IPS-NIHi7 (cell line): ENCODE data around the gene ZSCAN12.

Experiments
- DNase-seq: peaks from one replicate; pipeline ENCODE4 v3.0.0; 2012; ENCODE audit warnings: mixed read lengths; ENCODE audit errors: extremely low spot score

The ZSCAN12 gene

GRCh38 chr6:28353981-28354676 is 45.4 kb downstream of the ZSCAN12 start:
- DNase-seq: no peak

- no peak for DNase-seq
These were observed 46.2 kb downstream of the ZSCAN12 start for GRCh38 chr6:28353356-28353755.

- DNase-seq: no peak
These were observed 48.0 kb downstream of the ZSCAN12 start for GRCh38 chr6:28351493-28351925.

DNA sequence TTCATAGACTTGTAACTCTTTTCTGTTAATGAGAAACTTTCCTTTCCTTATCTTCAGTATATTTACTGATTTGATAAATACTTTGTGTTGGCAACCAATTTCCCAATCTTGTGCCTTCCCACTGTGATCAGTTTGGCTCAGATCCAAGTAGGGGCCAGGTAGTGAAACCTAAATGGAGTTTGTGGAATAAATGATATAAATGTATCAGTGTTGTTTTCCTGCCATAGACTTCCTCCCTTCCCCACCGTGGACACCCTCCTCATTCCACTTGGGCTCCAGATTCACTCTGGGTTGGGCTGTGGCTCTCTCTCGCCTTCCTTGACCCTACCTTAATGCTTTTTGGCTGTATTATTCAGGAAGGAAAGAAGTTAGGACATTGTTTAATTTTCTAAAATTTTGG is 48.5 kb downstream of the ZSCAN12 start:
- no peak for DNase-seq

GRCh38 chr6:28349892-28350737 is 49.4 kb downstream of the ZSCAN12 start, which contains the start of gene ZKSCAN3:
TSS of gene ZKSCAN3 (plus strand) at chr6:28349947. CDS start at chr6:28359587, 9,640 bp downstream.
- DNase-seq: peak; percentile 81

DNA sequence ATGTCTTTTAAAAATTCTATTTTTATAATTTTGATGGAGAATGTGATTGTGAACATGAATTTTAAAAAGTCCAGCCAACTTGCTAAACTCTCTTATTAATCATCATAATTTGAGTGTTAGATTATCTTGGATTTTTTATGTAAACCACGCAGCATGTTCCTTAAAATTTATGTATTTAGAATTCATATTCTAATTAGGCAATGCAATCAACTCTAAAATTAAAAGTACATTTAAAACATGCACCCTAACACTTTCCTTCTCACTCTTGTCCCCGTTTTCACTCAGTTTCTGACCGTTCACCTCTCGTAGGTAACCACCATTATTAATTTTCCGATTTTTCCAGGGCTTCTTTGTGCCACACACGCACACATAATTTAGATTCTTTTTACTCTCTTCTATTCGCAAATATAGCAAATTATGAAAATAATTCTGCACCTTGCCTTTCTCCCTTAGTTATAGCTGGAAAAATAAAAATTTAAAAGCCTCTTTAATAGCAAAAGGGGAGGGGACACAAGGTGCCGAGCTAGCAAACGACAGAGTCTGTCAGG is 50.1 kb downstream of the ZSCAN12 start:
- DNase-seq: no peak

DNA sequence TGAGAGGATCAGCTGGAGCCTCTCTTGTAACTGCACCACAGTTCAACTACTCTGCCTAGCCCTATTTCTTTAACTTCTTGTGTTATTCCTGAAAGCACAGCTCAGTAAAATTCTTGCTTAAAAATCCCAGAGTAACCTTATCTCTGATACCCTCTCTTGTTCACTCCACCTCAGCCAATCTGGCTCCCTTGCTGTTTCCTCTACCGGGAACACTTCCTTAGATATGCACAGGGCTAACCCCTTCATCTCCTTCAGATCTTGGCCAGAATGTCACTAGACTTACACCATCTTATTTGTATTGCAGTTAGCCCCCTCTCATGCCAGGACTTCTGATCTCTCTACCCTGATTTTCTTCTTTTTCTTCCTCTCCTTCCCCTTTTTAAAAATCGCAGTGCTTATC is 52.4 kb downstream of the ZSCAN12 start:
- no peak for DNase-seq

DNA sequence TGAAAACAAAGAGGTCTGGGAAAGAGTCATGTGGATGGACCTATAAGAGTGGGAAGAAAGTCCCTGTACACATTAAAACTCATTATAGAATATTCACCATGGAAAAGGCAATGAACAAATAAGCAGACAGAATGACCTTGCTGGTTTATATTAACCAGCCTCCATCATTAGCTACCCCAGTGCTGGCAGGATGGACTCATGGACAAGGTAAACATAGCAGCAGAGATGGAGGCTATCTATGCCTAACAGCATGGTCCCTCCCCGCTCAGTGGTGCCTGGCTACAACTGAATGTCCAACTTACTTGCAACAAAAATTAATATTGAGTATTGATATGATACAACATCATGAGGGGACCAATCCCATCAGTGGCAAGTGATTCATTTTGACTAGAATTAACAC is 54.3 kb downstream of the ZSCAN12 start:
- no peak for DNase-seq

DNA sequence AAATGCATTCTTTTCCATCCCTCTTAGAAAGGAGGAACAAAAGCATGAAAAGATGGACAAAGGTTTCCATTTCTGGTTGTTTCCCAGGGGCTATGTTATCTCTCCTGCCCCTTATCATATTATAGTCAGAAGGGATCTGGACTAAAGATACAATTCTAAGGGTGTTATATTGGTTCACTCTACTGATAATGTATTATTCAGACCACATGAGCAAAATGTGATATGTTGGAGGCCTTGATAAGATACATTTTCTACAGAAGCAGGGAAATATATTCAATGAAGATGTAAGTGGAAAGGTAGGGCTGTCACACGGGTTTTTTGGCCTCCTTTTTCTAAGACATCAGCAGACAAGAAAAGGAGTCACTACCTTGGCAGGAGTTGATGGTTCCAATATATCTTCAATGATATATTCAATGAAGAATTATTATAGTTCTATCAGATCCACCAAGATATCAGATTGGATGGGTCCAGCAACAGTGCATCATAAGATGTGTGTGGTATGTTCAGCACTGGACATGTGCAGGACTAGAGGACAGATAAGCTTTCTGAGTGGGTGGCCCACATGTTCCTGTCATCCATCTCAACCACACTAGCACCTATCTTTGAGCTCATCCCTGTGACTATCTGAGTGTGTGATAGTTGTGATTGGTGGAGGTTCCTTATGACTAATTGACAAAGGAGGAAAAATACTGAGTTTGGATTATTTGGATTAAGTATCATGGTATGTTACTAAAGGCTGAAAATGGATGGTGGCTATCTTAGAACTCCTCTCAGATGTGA is 55.5 kb downstream of the ZSCAN12 start:
- DNase-seq: no peak

DNA sequence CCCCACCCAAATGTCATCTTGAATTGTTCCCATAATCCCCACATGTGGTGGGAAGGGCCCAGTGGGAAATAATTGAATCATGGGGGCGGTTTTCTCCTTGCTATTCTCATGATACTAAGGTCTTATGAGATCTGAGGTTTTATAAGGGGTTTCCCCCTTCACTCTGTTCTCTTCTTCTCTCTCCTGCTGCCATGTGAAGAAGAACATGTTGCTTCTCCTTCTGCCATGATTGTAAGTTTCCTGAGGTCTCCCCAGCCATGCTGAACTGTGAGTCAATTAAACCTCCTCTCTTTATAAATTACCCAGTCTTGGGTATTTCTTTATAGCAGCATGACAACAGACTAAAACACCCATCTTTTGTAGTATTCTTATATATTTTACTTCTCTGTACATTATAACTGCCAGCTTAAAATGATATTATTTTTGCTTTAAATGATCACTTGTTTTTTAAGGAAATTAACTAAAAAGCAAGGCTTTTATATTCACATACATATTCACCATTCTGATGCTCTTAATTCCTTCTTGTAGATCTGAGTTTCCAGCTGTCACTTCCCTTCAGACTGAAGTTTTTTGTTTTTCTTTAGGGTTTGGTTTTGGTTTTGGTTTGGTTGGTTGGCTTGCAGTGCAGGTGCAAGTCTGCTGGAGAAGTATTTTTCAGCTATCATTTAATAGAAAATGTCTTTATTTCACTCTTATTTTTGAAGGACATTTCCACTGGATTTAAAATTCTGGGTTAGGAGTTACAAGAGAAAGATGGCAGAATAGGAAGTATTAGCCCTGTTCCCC is 59.0 kb downstream of the ZSCAN12 start:
- DNase-seq: no peak

DNA sequence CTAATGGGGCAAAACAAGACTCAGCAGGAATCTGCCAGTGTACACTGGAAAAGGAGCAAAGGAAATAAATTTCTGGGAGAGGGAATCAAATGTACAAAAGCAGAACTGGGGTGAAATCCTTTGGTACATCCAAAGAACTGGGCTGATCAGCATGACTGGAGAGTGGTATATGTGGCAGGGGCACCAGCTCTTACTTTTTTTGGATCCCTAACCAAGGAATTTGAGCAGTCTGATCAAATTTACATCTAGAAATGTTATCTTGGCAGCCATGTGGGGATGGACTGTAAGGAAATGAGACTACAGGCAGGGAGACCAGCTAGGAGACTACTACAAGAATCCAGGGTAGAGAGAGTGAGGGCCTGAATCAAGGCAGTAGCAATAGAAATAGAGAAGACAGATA is 62.4 kb downstream of the ZSCAN12 start:
- no peak for DNase-seq

GRCh38 chr6:28336284-28337120 is 63.0 kb downstream of the ZSCAN12 start:
- no peak for DNase-seq

- DNase-seq: peak; percentile 92
These were observed 63.8 kb downstream of the ZSCAN12 start, which contains the start of gene ZSCAN31 for GRCh38 chr6:28335564-28336283. TSS of gene ZSCAN31 (minus strand) at chr6:28336148. CDS start at chr6:28329683, 6,465 bp downstream.

GRCh38 chr6:28335040-28335563 is 64.4 kb downstream of the ZSCAN12 start:
- DNase-seq: no peak

GRCh38 chr6:28334286-28335039 is 65.1 kb downstream of the ZSCAN12 start:
- no peak for DNase-seq

DNA sequence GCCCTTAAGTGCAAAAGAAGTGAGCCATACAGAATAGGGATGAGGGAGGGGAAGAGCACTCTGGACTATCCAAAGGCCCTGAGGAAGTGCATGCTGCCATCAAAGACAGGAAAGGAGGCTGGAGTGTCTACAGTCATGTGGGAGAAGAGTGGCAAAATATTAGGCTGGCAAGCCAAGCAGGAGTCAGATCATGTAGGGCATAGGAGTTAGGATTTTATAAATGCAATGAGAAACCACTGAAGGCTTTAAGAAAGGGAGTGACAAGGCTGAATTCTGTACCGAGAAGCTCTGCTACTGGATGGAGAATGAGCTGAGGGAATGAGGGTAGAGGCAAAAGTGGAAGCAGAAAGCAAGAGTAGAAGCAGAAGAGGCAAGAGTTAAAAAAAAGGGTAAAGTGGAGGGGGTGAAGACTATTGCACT is 65.9 kb downstream of the ZSCAN12 start:
- no peak for DNase-seq

DNA sequence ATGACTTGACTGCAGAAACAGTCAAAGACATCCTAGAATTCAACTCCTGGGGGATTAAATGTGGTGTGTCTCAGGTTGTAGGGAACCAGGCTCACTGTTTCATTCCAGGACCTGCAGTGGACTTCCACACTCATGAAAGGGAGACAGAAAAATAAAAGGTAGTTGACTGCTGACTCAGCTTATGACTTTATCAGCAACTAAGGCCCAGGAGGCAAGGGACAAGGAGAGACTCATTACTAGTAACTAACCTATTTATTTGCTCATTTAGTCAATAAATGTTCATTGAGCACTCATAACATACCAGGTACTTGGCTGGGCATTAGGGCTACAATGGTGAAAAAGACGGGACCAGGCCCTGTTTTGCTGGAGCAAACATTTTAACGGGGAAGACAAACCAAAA is 66.5 kb downstream of the ZSCAN12 start:
- DNase-seq: no peak

DNA sequence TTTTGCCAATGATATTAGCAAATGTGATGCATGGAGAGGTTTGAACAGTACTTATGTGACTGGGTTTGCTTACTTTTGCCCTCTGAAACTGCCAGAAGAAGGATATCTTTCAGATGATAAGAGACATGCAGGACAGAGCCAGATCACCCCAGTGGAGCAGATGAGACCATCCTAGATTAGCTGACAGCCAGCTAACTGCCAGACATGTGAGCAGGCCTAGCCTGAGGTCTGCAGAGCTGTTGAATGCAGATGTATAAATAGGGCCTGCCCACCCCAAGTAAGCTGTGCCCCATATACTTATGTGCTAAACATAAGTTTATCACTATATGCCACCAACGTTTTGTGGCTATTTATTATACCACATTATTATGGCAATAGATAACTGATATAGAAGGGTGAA is 69.5 kb downstream of the ZSCAN12 start:
- no peak for DNase-seq
